ENCODE data around the gene SESN1. TPM values are rescaled to one million over a fixed set of nuclear protein-coding genes. Genes with fewer than 3 reads are reported as not detected.

SESN1 gene
- polyA plus RNA-seq, 6 donors from 2014 or later: 28.4 to 148 (median 55.7) TPM

Other genes with a start within 250 kb of the SESN1 start
- 1 to 10 TPM; 3.4 to 4.9 (median 4.4) TPM for gene ARMC2, start 246.4 kb downstream of the SESN1 start, polyA plus RNA-seq (ENCODE audit: low read depth in 6 of 6)
- 10 to 100 TPM in 2 of 6 donors, 1 to 10 TPM in 4; 6.7 to 14.3 (median 9.5) TPM for gene CEP57L1, start 661 bp upstream of the SESN1 start, polyA plus RNA-seq (ENCODE audit: low read depth in 6 of 6)